ENCODE data around the gene KLF11.
A peak's percentile ranks its signal among the peaks of the same experiment; 100 is the strongest.

KLF11 gene

GRCh38 chr2:10094271-10094814 is 51.0 kb downstream of the KLF11 start:
- Histone ChIP-seq H2AFZ (no peak overlapping the region), H3K79me2 (no peaks in the 10 kb centered on the region), H3K36me3 (ENCODE audit: control insufficient read depth, insufficient read depth, low read length) (no peaks in the 10 kb centered on the region), H3K27me3 (ENCODE audit: control insufficient read depth, insufficient read depth, low read length) (no peaks in the 10 kb centered on the region), H3K4me1 (no peaks in the 10 kb centered on the region), H3K9me3 (ENCODE audit: control insufficient read depth, low read length) (no peaks in the 10 kb centered on the region), H3K27ac (no peak overlapping the region), H3K9ac (no peak overlapping the region), H3K4me2 (ENCODE audit: low read length) (no peak overlapping the region), H3K4me3 (ENCODE audit: low read depth, low read length) (no peak overlapping the region)
- TF ChIP-seq CTCF (IDR thresholded peaks at IDR 0.05): no peak

GRCh38 chr2:10095175-10095574 is 51.8 kb downstream of the KLF11 start:
- H3K9ac ChIP-seq: no peak overlapping the region
- H3K27me3 ChIP-seq (ENCODE audit: control insufficient read depth, insufficient read depth, low read length): no peaks in the 10 kb centered on the region
- H3K27ac ChIP-seq: no peak overlapping the region
- TF ChIP-seq CTCF (IDR thresholded peaks at IDR 0.05): no peak
- no peaks in the 10 kb centered on the region for H3K79me2 ChIP-seq
- no peaks in the 10 kb centered on the region for H3K4me1 ChIP-seq
- no peaks in the 10 kb centered on the region for H3K36me3 ChIP-seq (ENCODE audit: control insufficient read depth, insufficient read depth, low read length)
- no peak overlapping the region for H3K4me3 ChIP-seq (ENCODE audit: low read depth, low read length)
- H2AFZ ChIP-seq: no peak overlapping the region
- H3K9me3 ChIP-seq (ENCODE audit: control insufficient read depth, low read length): no peaks in the 10 kb centered on the region
- no peak overlapping the region for H3K4me2 ChIP-seq (ENCODE audit: low read length)

DNA sequence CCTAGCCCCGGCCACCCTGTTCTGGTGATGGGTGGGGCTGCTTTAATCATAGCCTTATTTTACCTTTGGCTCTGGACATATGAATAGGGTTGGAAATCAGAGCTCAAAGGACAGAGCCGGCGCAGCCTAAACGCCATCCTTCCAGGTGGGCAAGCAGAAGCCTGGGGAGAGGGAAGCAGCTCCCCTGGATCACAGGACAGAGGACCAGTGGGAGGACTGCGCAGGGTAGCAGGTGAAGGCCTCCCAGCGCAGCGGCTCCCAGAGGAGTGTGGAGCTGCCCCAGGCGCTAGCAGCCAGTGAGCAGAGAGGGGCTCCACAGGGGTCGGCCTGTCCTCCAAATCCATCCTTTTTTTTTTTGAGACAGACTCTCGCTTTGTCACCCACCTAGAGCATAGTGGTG is 53.3 kb downstream of the KLF11 start:
- TF ChIP-seq CTCF (IDR thresholded peaks at IDR 0.05): no peak
- no peak overlapping the region for H3K4me3 ChIP-seq (ENCODE audit: low read depth, low read length)

GRCh38 chr2:10097352-10098148 is 54.2 kb downstream of the KLF11 start:
- no peak overlapping the region for H2AFZ ChIP-seq
- H3K4me2 ChIP-seq (ENCODE audit: low read length): no peak overlapping the region
- no peak overlapping the region for H3K9ac ChIP-seq
- no peaks in the 10 kb centered on the region for H3K4me1 ChIP-seq
- H3K9me3 ChIP-seq (ENCODE audit: control insufficient read depth, low read length): no peaks in the 10 kb centered on the region
- no peaks in the 10 kb centered on the region for H3K79me2 ChIP-seq
- no peak overlapping the region for H3K4me3 ChIP-seq (ENCODE audit: low read depth, low read length)
- TF ChIP-seq CTCF (IDR thresholded peaks at IDR 0.05): peak; percentile 98
- no peak overlapping the region for H3K27ac ChIP-seq
- no peaks in the 10 kb centered on the region for H3K27me3 ChIP-seq (ENCODE audit: control insufficient read depth, insufficient read depth, low read length)
- H3K36me3 ChIP-seq (ENCODE audit: control insufficient read depth, insufficient read depth, low read length): no peaks in the 10 kb centered on the region

More for the DNA sequence above, 53.3 kb downstream of the KLF11 start:
- no peaks in the 10 kb centered on the region for H3K79me2 ChIP-seq
- H2AFZ ChIP-seq: no peak overlapping the region
- H3K9ac ChIP-seq: no peak overlapping the region
- H3K4me1 ChIP-seq: no peaks in the 10 kb centered on the region
- no peaks in the 10 kb centered on the region for H3K36me3 ChIP-seq (ENCODE audit: control insufficient read depth, insufficient read depth, low read length)
- H3K4me2 ChIP-seq (ENCODE audit: low read length): no peak overlapping the region
- H3K9me3 ChIP-seq (ENCODE audit: control insufficient read depth, low read length): no peaks in the 10 kb centered on the region
- H3K27me3 ChIP-seq (ENCODE audit: control insufficient read depth, insufficient read depth, low read length): no peaks in the 10 kb centered on the region
- no peak overlapping the region for H3K27ac ChIP-seq

DNA sequence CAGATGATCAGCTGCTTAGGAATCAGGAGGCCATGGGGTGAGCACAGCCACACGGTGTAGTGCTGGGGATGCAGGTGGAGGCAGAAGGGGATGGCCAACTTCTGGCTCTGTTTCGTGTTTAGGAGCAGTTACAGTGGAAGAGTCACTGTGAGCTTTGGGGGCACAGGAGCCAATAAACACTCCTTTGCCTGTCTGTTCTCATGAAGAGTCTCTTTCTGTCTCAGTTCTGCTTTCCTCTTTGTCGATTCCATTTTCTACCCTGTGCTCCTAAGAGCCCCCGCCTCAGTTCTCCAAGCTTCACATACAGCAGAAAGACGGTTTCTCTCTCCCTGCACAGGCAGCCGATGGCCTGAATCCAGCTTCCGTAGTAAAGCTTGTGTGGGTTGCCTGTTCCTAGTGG is 58.1 kb downstream of the KLF11 start:
- Histone ChIP-seq H3K4me3 (ENCODE audit: low read depth, low read length) (no peak overlapping the region), H3K36me3 (ENCODE audit: control insufficient read depth, insufficient read depth, low read length) (no peaks in the 10 kb centered on the region), H3K27me3 (ENCODE audit: control insufficient read depth, insufficient read depth, low read length) (no peaks in the 10 kb centered on the region), H2AFZ (no peak overlapping the region), H3K4me2 (ENCODE audit: low read length) (no peak overlapping the region), H3K9ac (no peak overlapping the region), H3K27ac (no peak overlapping the region), H3K9me3 (ENCODE audit: control insufficient read depth, low read length) (no peaks in the 10 kb centered on the region), H3K79me2 (no peaks in the 10 kb centered on the region), H3K4me1 (no peaks in the 10 kb centered on the region)
- TF ChIP-seq CTCF (IDR thresholded peaks at IDR 0.05): no peak
